ENCODE measurements around the gene PARD3B.

PARD3B gene

GRCh38 chr2:204662956-204663355 is 117.7 kb downstream of the PARD3B start:
- no peak for DNase-seq

GRCh38 chr2:204663816-204664425 is 118.6 kb downstream of the PARD3B start:
- no peak for DNase-seq

GRCh38 chr2:204664708-204665121 is 119.4 kb downstream of the PARD3B start:
- no peak for DNase-seq

GRCh38 chr2:204665207-204665606 is 119.9 kb downstream of the PARD3B start:
- DNase-seq, result no peak

GRCh38 chr2:204665771-204666170 is 120.5 kb downstream of the PARD3B start:
- DNase-seq, result no peak

GRCh38 chr2:204667990-204668389 is 122.7 kb downstream of the PARD3B start:
- no peak for DNase-seq

- no peak for DNase-seq
Observed at GRCh38 chr2:204669382-204669781, 124.1 kb downstream of the PARD3B start.

GRCh38 chr2:204670124-204670523 is 124.8 kb downstream of the PARD3B start:
- DNase-seq, result no peak

GRCh38 chr2:204670756-204671155 is 125.5 kb downstream of the PARD3B start:
- DNase-seq, result no peak

- DNase-seq, result no peak
Observed at GRCh38 chr2:204672772-204673171, 127.5 kb downstream of the PARD3B start.

GRCh38 chr2:204673877-204674276 is 128.6 kb downstream of the PARD3B start:
- no peak for DNase-seq

GRCh38 chr2:204678031-204678430 is 132.8 kb downstream of the PARD3B start:
- DNase-seq, result no peak

- no peak for DNase-seq
Observed at GRCh38 chr2:204680576-204680975, 135.3 kb downstream of the PARD3B start.

- no peak for DNase-seq
Observed at GRCh38 chr2:204681412-204681811, 136.1 kb downstream of the PARD3B start.

GRCh38 chr2:204683384-204683783 is 138.1 kb downstream of the PARD3B start:
- DNase-seq, result no peak

- no peak for DNase-seq
Observed at GRCh38 chr2:204686406-204686805, 141.1 kb downstream of the PARD3B start.

GRCh38 chr2:204687776-204688175 is 142.5 kb downstream of the PARD3B start:
- DNase-seq, result no peak

- DNase-seq, result no peak
Observed at GRCh38 chr2:204691911-204692510, 146.7 kb downstream of the PARD3B start.

GRCh38 chr2:204692790-204693189 is 147.5 kb downstream of the PARD3B start:
- no peak for DNase-seq

GRCh38 chr2:204693262-204693661 is 148.0 kb downstream of the PARD3B start:
- DNase-seq, result no peak

GRCh38 chr2:204695506-204695905 is 150.2 kb downstream of the PARD3B start:
- no peak for DNase-seq

- no peak for DNase-seq
Observed at GRCh38 chr2:204696124-204696523, 150.8 kb downstream of the PARD3B start.

GRCh38 chr2:204705243-204705932 is 160.1 kb downstream of the PARD3B start:
- DNase-seq, result no peak

- DNase-seq, result no peak
Observed at GRCh38 chr2:204706939-204707338, 161.7 kb downstream of the PARD3B start.

Data from activated effector memory CD4-positive, alpha-beta T cell treated with Interleukin-2 at 50 U/mL for 16 hours (primary cell).